ENCODE results near the gene TBCK. TPM values are rescaled to one million over a fixed set of nuclear protein-coding genes. Genes with fewer than 3 reads are reported as not detected.

The TBCK gene
- total and polyA plus RNA-seq, 2 of the 13 experiments (the other 11 are each of a cell fraction or from before 2014, with no cell fraction given), result 51.0 to 62.4 TPM

DNA sequence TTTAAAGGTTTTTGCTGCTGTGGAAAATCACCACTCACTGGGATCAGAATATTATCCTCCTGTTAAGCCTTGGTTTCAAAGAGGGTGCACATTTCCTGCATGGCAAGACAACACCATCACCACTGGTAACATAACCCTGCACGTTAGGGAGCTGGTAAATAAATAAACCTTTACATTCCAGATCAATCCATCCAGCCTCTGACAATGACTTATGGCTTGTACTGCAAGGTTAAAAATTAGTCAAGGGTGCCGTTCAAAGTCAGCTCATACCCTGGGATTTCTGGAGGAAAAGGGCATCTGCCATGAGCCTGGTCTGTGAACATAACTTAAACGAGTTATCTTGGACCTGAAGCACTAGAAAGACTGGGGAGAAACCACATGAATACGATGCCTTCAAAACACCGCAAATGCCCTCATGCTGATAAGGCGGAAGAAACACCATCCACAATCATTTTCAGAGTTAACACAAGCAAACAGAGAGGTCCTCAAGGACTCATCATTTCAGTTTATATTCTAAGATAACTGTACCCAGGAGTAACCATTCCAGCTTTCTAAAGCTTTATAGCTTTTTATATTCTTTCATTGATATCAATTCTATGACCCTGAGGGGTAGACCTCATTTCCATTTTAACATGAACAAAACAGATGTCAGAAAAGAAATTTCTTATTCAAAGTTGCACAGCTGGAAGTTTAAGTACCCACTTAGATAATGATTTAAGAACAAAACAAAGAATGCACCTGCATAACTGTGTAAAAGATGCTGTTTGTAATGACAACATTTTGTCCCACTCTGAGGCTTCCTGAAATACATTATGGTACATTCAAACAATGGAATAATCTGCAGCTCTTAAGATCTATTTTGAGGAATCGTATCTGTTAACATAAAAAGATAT, 317.6 kb downstream of the TBCK start (continued):
- TF ChIP-seq ZNF496 (CRISPR knock-in tag; IDR thresholded peaks at IDR 0.05; ENCODE audit: insufficient replicate concordance), result no peak
- peak; percentile 53; the same call in 1 of the 2 replicates for TF ChIP-seq ZNF609 (CRISPR knock-in tag; IDR thresholded peaks at IDR 0.05; ENCODE audit: borderline replicate concordance)
- no peak; the same call in 1 of the 2 replicates for TF ChIP-seq ZFP91 (CRISPR knock-in tag; IDR thresholded peaks at IDR 0.05; ENCODE audit: borderline replicate concordance)
- no peak for TF ChIP-seq NPAS2 (CRISPR knock-in tag; IDR thresholded peaks at IDR 0.05; ENCODE audit: borderline replicate concordance)
- TF ChIP-seq HMG20A (CRISPR knock-in tag; IDR thresholded peaks at IDR 0.05; ENCODE audit: borderline replicate concordance), result peak; percentile 43; the same call in 1 of the 2 replicates
- no peak for TF ChIP-seq ZNF251 (CRISPR knock-in tag; IDR thresholded peaks at IDR 0.05)
- TF ChIP-seq HOMEZ (CRISPR knock-in tag; IDR thresholded peaks at IDR 0.05; ENCODE audit: low read depth), result peak; percentile 52; the same call in 1 of the 2 replicates
- no peak; the same call in 1 of the 2 replicates for TF ChIP-seq MLXIP (CRISPR knock-in tag; IDR thresholded peaks at IDR 0.05; ENCODE audit: borderline replicate concordance)
- peak; percentile 97 for TF ChIP-seq HOXA5 (CRISPR knock-in tag; IDR thresholded peaks at IDR 0.05)
- no peak for TF ChIP-seq SMAD1 (CRISPR knock-in tag; IDR thresholded peaks at IDR 0.05; ENCODE audit: borderline replicate concordance, low read depth)
